HG03469 (cell line): Measurements from ENCODE around the gene TTC34.

ENCODE experiments used
- ATAC-seq: cut with Tn5 transposase; IDR thresholded peaks from one replicate; pipeline ENCODE4 v1.9.1; 2021; ENCODE audit warnings: mild to moderate bottlenecking, moderate library complexity, moderate number of reproducible peaks; ENCODE audit not compliant: unreplicated experiment

Gene TTC34

GRCh38 chr1:2814511-2815075 is 13.1 kb upstream of the TTC34 start:
- ATAC-seq: no peak

GRCh38 chr1:2812939-2813653 is 11.6 kb upstream of the TTC34 start:
- no peak for ATAC-seq

- ATAC-seq: no peak
Observed at GRCh38 chr1:2812136-2812535, 10.6 kb upstream of the TTC34 start.

GRCh38 chr1:2811533-2811918 is 10.0 kb upstream of the TTC34 start:
- ATAC-seq: no peak

GRCh38 chr1:2810899-2811532 is 9.5 kb upstream of the TTC34 start:
- no peak for ATAC-seq

GRCh38 chr1:2810281-2810680 is 8.8 kb upstream of the TTC34 start:
- no peak for ATAC-seq

GRCh38 chr1:2809656-2810055 is 8.2 kb upstream of the TTC34 start:
- no peak for ATAC-seq

GRCh38 chr1:2808831-2809605 is 7.5 kb upstream of the TTC34 start:
- no peak for ATAC-seq

- no peak for ATAC-seq
Observed at GRCh38 chr1:2808386-2808705, 6.9 kb upstream of the TTC34 start.

- no peak for ATAC-seq
Observed at GRCh38 chr1:2807678-2808385, 6.3 kb upstream of the TTC34 start.

GRCh38 chr1:2807036-2807435 is 5.5 kb upstream of the TTC34 start:
- no peak for ATAC-seq

- no peak for ATAC-seq
Observed at GRCh38 chr1:2806591-2806990, 5.1 kb upstream of the TTC34 start.

- ATAC-seq: no peak
Observed at GRCh38 chr1:2805801-2806430, 4.4 kb upstream of the TTC34 start.

GRCh38 chr1:2804628-2805351 is 3.3 kb upstream of the TTC34 start:
- ATAC-seq: no peak

- no peak for ATAC-seq
Observed at GRCh38 chr1:2803931-2804627, 2.6 kb upstream of the TTC34 start.

GRCh38 chr1:2803086-2803930 is 1.8 kb upstream of the TTC34 start:
- ATAC-seq: no peak

GRCh38 chr1:2802421-2802961 is 998 bp upstream of the TTC34 start:
- ATAC-seq: no peak

GRCh38 chr1:2801046-2801445 is 447 bp downstream of the TTC34 start:
- no peak for ATAC-seq
